Stimulated activated CD4-positive, alpha-beta T cell treated with anti-CD3 and anti-CD28 coated beads, Interleukin-4, amount 100 ng/mL, for 1 hour (primary cell): ENCODE results near the gene SNTG2.
"Not testable (repeated sequence)": the region's sequence is repeated elsewhere in the genome, so short reads cannot be mapped to it uniquely, and the experiment has no call there.

Source experiments
- DNase-seq: peaks from one replicate; pipeline ENCODE4 v3.0.0-alpha.2; 2020

Gene SNTG2

GRCh38 chr2:1060372-1060771, 109.7 kb downstream of the SNTG2 start:
- DNase-seq = no peak

GRCh38 chr2:1060987-1061386, 110.3 kb downstream of the SNTG2 start:
- DNase-seq = no peak

GRCh38 chr2:1068241-1068640, 117.6 kb downstream of the SNTG2 start:
- no peak for DNase-seq

GRCh38 chr2:1068822-1069221, 118.2 kb downstream of the SNTG2 start:
- no peak for DNase-seq

- DNase-seq = no peak
These were observed 119.2 kb downstream of the SNTG2 start for GRCh38 chr2:1069847-1070246.

- no peak for DNase-seq
These were observed 120.0 kb downstream of the SNTG2 start for GRCh38 chr2:1070601-1071000.

GRCh38 chr2:1071650-1072049, 121.0 kb downstream of the SNTG2 start:
- no peak for DNase-seq

- DNase-seq = no peak
These were observed 121.6 kb downstream of the SNTG2 start for GRCh38 chr2:1072250-1072649.

- DNase-seq = no peak
These were observed 127.3 kb downstream of the SNTG2 start for GRCh38 chr2:1077911-1078310.

- no peak for DNase-seq
These were observed 127.7 kb downstream of the SNTG2 start for GRCh38 chr2:1078326-1078725.

- DNase-seq = no peak
These were observed 129.5 kb downstream of the SNTG2 start for GRCh38 chr2:1079873-1080799.

GRCh38 chr2:1081451-1082225, 131.0 kb downstream of the SNTG2 start:
- DNase-seq = no peak

- DNase-seq = no peak
These were observed 132.0 kb downstream of the SNTG2 start for GRCh38 chr2:1082456-1083205.

- no peak for DNase-seq
These were observed 137.7 kb downstream of the SNTG2 start for GRCh38 chr2:1088192-1088860.

- DNase-seq = no peak
These were observed 138.3 kb downstream of the SNTG2 start for GRCh38 chr2:1088940-1089339.

- no peak for DNase-seq
These were observed 141.4 kb downstream of the SNTG2 start for GRCh38 chr2:1091895-1092585.

- not testable (repeated sequence) for DNase-seq
These were observed 143.0 kb downstream of the SNTG2 start for GRCh38 chr2:1093668-1094067.

GRCh38 chr2:1097101-1097500, 146.5 kb downstream of the SNTG2 start:
- DNase-seq = no peak

GRCh38 chr2:1099418-1099817, 148.8 kb downstream of the SNTG2 start:
- DNase-seq = no peak

- no peak for DNase-seq
These were observed 150.5 kb downstream of the SNTG2 start for GRCh38 chr2:1101011-1101782.

GRCh38 chr2:1101982-1102590, 151.4 kb downstream of the SNTG2 start:
- no peak for DNase-seq
